ENCODE measurements around the gene MACF1.
"Not testable (repeated sequence)": the region's sequence is repeated elsewhere in the genome, so short reads cannot be mapped to it uniquely, and the experiment has no call there.

The MACF1 gene

DNA sequence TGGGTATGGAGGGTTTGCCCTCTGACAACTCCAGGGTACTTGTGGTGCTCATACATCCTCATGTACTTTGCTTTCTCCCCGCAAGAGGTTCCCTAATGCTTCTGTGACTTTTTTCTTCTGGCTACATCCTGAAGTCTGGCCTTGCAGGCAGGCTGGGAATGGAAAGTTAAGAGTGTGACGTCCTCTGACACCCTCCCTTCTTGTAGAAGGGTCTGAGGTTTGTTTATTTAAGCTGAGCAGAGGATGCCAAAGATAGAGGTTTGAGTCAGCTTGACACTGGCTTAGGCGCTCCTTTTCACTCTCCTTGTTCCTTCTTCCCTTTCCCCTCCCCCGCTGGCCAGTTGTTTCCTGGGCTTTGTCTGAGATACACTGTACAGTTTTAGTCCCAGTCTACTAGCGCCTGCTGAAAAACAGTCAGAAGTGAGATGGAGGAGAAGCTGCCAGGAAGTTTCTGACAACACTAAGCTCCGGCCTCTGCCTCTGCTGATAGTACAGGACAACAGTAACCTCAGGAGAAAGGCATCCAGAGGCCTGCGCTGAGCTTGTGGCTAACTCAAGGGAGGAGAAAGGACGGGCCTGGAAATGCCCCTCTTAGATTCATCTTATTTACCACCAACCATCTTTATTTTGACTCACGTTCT lies at the start of gene MACF1:
MACF1 (plus strand) TSS at position 255 of the 641 bp plus-strand sequence; CDS start at position 583, 328 bp downstream.
- no peak for DNase-seq (ENCODE audit: low read depth)

DNA sequence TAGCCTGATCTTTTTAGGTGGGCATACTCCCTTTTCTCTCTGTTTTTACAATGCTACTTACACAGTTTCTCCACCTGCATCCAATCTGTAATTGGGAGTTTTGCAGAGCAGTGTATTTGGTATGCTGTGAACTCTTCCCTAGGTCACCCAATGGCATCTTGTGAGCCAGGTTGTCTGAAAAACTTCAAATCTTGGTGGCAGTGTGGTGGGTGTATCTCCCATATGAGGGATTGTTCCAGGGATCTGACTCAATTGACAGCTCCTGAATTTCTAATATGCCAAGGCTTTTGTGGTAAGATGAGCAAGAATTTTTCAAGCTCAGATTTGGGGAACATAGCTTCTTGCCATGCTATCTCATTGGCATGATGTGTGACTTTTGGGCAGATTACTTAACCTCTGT lies 47.2 kb upstream of the MACF1 start:
- DNase-seq (ENCODE audit: low read depth) = no peak

- no peak for DNase-seq (ENCODE audit: low read depth)
These were observed 46.0 kb upstream of the MACF1 start for GRCh38 chr1:39158327-39159086.

GRCh38 chr1:39159224-39160036 lies 45.1 kb upstream of the MACF1 start:
- no peak for DNase-seq (ENCODE audit: low read depth)

DNA sequence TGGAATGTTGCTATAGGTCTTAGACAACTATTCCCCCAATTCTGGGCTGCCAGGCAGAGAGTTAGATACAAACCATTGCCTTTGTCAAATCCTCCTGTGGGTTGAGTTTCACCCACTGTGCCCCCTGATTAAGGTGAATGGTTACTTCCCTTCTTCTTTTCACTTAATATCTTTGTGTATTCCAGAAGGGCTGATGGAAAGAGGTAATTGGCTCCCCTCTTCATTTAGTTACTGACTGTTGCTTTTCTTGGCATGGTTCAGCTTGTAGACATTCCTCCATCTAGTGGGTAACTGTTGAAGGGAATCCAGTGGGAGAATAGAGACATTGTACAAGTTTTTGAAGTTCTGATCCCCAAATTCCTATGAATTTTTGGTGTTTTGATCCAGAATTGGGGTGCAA lies 43.8 kb upstream of the MACF1 start:
- DNase-seq (ENCODE audit: low read depth) = no peak

GRCh38 chr1:39161811-39162210 lies 42.7 kb upstream of the MACF1 start:
- DNase-seq (ENCODE audit: low read depth) = not testable (repeated sequence)

- no peak for DNase-seq (ENCODE audit: low read depth)
These were observed 41.0 kb upstream of the MACF1 start for GRCh38 chr1:39163469-39163868.

- no peak for DNase-seq (ENCODE audit: low read depth)
These were observed 40.2 kb upstream of the MACF1 start for GRCh38 chr1:39164256-39164655.

DNA sequence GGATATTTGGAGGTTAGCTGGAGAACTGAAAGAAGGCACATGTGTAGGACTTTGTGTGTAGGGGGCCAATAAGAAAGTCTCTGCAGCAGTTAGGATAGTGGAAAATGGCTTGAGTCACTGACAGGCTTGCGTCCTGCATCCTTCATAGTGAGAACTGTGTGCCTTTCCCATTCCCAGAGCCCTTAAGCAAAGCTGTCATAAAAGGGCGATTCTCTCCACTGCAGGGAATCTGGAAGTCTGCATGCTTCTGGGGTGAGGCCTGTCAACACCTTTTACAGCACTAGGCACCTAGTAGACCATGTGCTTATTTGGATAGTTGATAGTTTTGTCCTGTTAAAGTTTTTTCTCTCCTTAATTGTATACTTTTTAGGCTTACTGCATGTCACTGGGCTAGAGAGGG lies 39.4 kb upstream of the MACF1 start:
- no peak for DNase-seq (ENCODE audit: low read depth)

GRCh38 chr1:39165488-39165887 lies 39.0 kb upstream of the MACF1 start:
- DNase-seq (ENCODE audit: low read depth) = no peak

- DNase-seq (ENCODE audit: low read depth) = no peak
These were observed 36.8 kb upstream of the MACF1 start for GRCh38 chr1:39167632-39168209.

GRCh38 chr1:39168301-39169080 lies 36.0 kb upstream of the MACF1 start:
- DNase-seq (ENCODE audit: low read depth) = no peak

- DNase-seq (ENCODE audit: low read depth) = no peak
These were observed 33.5 kb upstream of the MACF1 start for GRCh38 chr1:39170731-39171667.

- no peak for DNase-seq (ENCODE audit: low read depth)
These were observed 31.1 kb upstream of the MACF1 start for GRCh38 chr1:39173119-39173994.

- no peak for DNase-seq (ENCODE audit: low read depth)
These were observed 30.5 kb upstream of the MACF1 start for GRCh38 chr1:39173995-39174380.

DNA sequence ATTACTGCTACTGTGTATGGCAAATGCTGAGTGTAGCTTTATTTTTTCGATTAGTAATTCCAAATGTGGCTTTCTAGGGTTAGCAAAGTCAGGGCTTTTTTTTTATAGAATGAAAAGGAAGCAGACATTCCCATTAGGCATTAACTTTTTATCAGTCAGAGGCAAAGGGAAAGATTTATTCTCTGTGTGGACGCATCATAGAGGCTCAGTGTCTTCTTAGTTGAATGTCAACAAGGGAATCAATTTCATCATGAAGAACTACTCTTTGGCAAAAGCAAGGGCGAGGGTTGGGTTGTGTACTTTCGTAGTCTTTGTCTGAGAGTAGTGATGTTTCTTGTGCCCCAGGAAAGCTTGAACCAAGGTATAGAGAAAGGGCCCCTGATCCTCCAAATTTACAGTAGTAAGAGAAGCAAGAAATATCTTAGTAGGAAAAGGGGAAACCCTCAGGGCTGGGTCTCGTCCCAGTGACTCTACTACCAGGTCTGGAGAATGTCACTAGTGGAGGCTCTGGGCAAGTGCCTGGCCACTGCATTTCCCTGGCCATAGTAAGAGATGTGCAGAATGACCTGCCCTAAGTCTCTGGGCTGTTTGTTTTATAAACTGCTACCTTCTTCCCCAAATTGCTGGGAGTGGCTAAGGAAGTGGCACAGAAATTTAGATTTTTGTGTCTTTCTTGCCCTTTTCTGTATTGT lies 30.0 kb upstream of the MACF1 start:
- DNase-seq (ENCODE audit: low read depth) = no peak

GRCh38 chr1:39177706-39178105 lies 26.8 kb upstream of the MACF1 start:
- DNase-seq (ENCODE audit: low read depth) = no peak

DNA sequence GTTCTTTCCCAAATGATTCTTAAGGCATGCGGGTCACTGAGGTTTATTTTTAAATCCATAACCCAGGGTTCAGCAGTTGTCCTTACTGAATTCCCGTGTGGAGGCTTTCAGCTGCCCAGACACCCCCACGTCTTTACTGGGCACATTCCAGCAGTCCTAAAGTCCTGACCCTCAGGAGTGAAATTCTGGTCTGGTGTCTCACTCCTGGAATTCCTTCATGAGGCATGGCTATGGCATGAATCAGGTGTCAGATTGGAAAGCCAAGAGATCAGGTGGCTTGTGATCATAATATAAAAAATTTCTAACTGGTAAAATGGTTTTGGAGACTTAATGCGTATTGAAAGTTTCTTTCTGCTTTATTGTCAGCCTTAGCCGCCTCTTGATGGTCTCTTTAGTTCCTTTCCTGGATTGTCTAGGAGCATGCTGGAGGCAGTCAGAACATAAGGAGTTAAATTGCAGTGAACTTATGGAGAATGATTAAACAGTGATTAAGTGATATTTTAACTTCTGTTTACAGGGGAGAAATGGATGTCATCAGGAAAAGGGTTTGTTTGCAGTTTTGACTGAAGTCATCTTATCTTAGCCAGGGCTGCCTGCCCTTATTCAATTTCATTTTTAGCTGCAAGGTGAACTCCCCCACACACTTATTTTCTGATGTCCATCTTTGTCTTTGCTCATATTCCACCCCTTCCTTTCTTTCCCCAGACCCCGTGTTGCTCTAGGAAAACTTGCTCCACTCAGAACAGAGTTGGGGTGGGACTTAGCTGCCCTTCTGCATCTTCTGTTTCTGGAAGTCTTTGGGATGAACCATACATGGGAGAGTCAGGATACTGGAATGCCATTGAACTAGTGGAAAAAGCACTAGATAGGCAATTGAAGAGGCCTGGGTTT lies 25.7 kb upstream of the MACF1 start:
- no peak for DNase-seq (ENCODE audit: low read depth)
